T-helper 2 cell (primary cell): ENCODE data around the gene DGLUCY.

ENCODE experiments used
- DNase-seq, 5 experiments: peaks; one replicate each; pipeline versions ENCODE4 v3.0.0 to v3.0.0-alpha.2; 2012 to 2022

Gene DGLUCY

DNA sequence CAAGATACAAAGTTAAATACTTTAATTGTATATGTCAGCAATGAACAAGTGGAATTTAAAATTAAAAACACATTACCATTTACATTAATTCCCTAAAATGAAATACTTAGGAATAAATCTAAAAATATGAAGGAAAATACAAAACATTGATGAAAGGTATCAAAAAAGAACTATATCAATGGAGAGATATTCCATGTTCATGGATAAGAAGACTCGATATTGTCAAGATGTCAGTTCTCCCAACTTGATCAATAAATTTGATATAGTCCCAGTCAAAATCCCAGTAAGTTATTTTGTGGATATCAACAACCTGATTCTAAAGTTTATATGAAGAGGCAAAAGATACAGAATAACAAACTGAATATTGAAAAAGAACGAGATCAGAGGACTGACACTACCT lies 97.1 kb downstream of the DGLUCY start:
- no peak for DNase-seq

DNA sequence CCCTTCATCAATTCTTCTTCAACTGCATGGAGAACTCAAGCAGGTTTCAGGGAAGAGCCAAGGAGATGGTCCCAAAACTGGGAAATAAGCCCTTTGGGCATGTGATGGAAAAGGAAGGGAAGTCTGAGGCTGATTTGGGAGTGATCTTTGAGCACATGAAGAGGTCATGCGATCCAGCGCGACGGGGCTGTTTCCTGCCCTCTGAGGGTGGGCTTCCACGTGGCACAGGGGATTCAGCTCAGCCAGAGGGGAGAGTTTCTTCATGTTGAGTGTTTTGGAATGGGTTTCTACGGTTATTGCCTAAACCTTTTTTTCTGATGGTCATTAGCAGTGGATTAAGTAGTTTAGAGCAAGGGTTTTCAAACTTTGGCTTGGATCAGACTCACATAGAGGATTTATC lies 100.4 kb downstream of the DGLUCY start:
- no peak for DNase-seq

DNA sequence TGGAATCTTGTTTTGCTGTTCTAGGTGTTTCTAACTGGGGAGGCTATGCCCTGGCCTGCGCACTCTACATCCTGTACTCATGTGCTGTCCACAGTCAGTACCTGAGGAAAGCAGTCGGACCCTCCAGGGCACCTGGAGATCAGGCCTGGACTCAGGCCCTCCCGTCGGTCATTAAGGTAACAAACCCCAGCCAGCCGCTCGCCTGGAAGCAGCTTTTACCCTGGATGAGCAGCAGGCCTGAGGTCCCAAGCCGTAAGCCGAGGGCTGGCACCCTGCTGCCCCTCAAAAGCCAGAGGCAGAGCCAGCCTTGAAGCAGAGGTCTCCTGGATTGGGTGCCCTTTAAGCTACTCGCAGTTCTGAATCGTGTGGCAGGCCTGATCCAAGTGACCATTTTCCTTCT lies 101.5 kb downstream of the DGLUCY start:
- DNase-seq: no peak

DNA sequence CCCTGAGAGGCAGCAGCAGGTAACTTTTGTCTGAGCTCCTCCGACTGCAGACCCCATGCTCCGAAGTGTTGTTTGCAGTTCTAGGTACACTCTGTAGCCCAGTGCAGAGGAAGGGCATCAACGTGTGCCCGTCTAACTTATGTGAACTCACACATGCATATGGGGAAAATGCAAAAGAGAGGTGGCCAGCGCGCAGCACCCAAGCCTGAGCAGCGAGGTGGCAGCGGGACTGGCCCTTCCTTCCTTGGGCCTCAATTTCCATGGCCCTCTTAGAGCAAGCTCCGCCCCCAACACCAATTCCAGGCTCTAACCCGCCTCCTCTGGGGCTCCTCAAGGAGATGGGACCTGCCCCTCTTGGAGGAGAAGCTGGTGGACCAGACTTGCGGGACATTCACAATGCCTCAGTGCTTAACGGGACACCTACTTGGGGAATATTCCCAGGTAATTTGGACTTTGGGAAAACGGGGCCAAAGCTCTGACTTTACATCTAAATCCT lies 102.9 kb downstream of the DGLUCY start:
- DNase-seq: no peak

DNA sequence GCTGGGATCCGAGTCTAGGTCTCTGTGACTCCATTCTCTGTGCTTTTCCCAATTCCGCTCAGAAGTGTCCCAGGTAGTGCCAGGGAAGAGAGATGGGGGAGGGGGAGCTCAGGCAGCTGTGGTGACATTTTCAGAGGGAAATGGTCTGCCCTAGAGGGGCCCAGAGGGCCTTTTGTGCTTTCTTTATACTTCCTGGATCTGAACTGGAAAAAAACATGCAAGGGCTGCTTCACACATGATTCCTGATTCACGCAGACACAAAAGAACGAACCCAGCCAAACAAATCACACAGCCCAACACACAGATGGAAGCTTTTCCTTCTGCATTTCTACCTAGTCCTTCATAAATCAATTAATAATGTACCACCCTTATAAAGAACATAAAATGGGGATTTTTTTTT lies 104.1 kb downstream of the DGLUCY start:
- no peak for DNase-seq

DNA sequence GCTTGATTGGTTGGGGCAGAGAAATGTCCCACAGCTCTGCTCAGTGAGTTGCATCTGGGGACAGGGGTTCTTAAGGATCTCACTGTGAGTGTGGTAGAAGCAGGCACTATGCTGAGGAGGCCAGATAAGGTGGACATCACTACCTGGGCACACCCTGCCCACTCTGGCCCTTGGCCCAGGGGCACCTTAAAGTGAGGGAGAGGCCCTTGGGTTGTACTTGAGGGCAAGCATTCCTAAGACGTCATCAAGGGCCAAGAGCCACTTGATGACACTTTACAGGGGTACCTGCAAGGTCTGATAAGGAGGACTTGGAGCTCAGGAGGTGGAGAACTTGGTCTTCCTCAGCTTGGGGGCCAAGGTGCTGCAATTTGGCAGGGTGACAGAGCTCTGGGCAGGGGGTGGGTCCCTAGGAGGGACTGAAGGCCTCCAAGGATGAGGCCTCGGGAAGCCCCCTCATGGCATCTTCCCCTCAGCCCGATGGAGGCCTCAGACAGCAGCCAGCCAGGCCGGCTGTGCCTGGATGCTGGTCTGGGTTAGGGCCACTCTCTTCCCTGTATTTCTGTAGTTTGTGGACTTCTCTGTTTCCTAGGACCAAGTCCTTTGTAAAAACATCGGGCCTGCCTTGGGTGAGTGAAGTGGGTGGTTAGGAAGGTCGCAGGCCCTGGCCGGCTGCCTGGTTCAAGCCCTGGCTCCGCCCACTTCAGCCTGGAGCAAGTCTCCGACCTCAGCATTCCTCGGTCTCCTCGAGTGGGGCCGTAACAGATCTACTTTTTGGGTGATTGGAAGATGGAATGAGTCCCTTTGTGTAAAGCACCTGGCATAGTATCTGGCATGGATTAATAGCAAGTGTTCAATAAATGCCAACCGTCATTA lies 105.9 kb downstream of the DGLUCY start:
- no peak for DNase-seq

DNA sequence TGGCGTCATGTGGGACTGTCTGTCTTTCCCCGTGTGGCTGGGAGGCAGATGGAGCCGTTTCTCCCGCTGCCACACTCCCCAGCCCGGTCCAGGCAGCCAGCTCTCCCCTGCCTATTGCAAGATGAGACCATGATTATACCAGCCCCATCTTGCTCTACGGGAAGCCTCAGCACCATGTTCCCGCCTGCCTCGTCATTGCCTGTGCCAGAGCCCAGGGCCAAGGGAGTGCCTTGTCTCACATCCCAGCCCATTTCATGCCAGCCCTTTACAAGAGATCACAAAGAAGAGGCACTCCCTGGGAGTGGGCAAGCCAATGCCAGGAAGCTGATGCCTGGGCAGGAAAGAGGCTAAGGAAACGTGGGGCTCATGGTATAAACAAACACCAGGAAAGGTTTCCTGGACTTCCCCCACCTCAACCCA lies 106.7 kb downstream of the DGLUCY start:
- DNase-seq: no peak

DNA sequence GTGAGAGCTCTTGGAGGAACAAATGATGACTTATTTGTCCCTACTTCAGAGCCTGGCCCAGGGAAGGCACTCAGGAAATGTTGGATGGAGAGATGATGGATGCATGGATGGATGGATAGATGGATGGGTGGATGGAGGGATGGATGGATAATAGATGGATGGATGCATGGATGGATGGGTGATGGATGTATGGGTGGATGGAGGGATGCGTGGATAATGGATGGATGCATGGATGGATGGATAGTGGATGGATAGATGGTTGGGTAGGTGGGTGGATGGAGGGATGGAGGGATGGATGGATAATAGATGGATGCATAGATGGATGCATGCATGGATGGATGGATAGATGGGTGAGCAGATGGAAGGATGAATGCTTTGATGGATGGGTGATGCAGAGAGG lies 107.4 kb downstream of the DGLUCY start:
- DNase-seq: no peak

DNA sequence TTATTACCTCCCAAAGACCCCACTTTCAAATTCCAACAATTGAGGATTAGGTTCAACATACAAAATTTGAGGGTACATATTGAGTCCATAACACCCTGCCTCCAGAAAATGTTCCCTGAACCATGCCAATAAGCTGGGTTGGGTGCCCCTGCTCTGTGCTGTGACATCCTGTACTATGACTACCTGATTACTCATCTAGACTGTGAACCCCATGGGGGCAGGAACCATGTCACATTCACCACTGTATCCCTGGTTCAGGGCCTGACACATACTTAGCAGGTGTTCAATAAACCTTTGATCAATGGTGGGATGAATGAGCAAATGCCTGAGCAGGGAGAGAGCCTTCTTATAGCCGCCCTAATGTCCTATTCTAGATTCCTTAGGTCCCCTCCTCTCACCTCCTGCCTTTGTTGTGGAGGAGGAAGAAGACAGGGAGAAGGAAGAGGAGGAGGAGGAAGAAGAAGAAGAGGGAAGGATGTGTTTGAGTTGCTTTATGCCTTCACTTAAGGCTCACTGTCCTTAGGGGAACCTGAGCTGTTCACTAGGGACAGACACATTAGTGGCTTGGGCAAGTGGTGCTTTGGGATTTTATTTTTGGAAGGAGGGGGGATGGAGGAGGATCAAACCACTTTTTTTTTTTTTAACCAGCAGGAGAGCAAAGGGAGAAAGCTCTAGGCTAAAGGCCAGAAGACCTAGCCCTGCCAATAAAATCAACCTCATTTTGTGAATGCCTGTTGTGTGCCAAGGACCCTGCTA lies 109.3 kb downstream of the DGLUCY start:
- no peak for DNase-seq

DNA sequence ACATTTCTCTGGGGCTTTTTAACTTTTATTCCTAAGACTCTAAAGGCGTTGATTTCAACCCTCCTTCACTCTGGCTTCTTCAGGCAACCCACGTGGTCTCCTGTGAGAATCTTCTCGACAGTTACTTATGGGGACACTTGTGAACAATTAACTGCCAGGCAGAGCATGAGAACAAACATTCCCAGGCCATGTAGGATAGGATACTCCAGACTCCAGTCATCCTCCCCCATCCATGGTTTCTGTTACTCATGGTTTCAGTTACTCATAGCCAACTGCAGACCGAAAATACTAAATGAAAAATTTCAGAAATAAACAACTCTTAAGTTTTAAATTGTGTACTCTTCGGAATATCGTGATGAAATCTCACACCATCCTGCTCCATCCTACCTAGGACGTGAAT lies 111.2 kb downstream of the DGLUCY start:
- DNase-seq: no peak

DNA sequence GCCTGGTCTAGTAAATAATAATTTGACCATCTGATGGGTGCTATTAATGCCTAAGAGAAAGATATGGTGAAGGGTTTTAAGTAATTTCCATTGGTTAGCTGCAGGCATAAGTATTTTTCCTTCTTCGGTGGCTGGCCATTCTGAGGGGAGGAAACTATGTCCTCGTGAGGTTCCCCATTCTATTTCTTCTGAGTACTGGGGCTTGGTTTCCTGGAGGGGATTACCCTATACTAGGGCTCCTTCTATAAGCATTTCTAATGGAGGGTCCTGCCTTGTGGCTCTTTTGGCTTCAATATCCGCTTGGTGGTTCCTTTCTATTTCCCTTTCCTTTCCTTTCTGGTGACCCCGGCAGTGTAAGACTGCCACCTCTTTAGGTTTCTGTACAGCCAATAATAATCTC lies 112.5 kb downstream of the DGLUCY start:
- DNase-seq: peak in 1 of 5 experiments; percentile 38

DNA sequence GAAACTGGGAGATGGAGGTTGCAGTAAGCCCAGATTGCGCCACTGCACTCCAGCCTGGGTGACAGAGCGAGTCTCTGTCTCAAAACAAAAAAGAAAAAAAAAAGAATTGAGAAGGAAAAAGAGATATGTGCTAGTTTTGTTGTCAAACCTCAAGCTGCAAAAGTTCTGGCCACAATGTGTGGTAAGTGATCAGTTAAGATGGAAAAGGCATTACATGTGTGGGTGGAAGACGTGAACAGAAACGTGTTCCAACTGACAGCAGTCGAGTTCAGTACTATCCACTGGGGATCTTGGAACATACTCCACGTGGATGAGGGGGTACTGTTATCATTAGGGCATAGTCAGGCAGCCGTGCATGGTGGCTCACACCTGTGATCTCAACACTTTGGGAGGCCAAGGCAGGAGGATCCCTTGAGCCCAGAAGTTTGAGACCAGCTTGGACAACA lies 113.3 kb downstream of the DGLUCY start:
- DNase-seq: peak in 2 of 5 experiments; percentile 71 to 90

DNA sequence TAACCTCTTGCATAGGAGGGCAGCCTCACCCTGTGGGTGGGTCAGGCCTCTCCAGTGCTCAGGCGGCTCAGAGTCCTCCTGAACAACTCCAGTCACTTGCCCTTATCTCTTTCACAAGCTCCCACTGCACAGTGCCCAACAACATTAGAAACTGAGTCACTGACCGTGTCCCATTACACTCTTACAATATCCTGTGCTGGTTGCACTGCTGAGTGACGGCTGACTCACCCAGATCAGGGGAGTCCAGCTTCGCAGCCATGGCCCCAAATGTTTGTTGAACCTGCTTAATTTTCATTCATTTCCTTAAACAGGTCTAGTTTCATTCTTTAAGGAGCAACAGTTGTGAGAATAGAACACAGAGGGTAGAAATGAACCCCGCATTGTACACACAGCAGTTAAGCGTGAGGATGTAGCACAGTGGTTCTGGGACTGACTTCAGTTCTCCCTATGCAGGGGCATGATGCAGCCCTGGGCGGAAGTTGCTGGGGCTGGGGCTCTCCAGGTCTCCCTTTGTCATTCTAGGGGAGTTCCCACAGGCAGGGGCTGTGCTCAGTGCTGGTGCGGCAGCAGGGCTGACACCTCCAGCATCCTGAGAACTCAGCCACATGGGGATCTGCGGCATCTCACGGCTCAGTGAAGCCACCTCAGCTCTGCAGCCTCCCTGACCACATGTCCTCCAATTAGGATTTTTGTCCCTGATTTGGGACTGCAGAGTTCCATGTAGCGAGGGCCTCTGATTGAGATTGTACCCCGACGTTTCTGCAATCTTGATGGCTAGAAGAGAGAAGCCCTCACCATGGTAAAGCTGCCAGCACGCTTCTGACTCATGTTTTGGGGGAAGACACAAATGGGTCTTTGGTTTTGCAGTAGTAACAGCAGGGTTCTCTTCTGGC lies 114.5 kb downstream of the DGLUCY start:
- DNase-seq: peak; percentile 51 to 92 (median 77)

DNA sequence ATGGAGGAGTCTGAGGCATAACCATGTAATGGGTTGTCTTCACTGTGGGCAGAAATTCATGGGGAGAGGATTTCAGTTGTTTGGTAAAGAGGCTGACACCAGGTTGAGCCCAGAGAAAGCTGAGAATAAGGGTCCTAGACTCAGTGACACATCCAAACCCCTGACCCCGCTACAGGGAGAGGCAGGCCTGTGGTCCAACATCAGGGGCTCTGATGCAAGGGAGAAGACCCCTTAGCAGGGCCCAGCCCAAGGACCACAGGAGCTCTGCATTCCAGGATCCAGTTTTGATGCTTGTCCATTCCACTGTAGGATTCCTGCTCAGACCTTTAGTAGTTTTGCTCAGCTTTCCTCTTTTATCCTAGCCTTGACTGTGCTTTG lies 115.1 kb downstream of the DGLUCY start:
- no peak for DNase-seq

DNA sequence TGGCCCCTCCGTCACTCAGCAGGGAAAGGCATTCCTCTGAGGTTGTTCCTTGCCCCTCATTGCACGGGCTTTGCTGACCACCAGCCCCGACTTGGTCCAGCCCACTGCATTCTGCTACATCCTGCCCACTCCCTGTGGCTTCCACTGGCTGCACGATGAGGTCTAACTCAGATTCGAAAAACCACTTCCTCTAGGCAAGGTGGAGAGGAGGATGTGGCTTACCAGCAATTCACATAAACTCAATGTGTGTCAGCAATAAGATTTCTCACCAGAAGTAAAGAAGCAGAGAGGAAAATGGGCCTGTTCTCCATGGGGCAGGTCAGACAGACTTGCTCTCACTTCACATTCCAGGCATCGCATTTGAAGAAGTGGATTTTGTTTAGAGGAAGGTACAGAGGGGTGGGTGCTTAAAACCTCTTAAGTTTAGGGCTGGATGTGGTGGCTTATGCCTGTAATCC lies 115.9 kb downstream of the DGLUCY start:
- DNase-seq: peak in 4 of 5 experiments; percentile 39 to 98 (median 67)

DNA sequence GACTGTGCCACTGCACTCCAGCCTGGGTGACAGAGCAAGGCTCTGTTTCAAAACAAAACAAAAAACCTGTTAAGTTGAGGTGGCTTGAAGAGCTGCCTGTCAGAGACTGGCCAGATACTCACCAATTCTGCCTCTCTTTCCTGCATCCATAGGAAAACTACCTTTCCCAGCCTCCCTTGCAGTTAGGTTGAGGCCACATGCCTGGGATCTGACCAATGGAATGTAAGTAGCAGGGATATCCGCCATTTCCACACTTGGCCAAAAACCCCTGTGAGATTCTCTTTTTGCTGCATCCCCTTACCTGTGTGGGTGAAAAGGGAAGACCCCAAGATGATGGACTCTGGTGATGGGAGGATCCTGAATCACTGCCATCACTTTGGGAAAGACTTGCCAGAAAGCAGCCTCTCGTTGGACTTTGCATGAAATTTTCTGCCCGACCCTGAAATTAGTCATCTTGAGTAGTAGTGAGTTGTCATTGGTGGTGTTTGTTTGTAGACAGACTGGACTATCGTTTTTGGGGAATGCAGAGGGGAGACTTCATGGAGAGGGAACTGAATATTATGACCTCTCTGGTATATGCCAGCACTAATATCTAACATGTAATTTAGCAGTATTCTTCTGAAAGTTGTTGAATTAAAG lies 116.6 kb downstream of the DGLUCY start:
- peak in 1 of 5 experiments; percentile 88 for DNase-seq

DNA sequence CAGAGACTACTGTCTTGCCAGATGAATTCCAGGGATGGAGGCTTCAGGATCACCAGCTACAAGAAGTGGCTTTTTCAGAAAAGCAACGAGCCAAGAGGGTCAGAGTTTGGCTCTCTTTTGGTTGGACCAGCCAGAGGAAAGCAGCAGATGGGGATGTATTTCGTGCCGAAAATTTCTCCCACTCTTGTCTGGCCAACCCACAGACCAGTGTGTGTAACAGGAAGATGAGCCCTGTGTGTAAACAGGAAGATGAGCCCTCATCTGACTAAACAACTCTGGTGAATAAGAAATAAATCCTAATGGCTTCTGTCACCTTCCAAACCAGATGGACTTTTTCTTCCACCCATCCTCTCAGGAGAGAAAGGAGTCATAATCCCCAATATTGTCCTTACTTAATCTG lies 117.6 kb downstream of the DGLUCY start:
- DNase-seq: peak in 1 of 5 experiments; percentile 69

DNA sequence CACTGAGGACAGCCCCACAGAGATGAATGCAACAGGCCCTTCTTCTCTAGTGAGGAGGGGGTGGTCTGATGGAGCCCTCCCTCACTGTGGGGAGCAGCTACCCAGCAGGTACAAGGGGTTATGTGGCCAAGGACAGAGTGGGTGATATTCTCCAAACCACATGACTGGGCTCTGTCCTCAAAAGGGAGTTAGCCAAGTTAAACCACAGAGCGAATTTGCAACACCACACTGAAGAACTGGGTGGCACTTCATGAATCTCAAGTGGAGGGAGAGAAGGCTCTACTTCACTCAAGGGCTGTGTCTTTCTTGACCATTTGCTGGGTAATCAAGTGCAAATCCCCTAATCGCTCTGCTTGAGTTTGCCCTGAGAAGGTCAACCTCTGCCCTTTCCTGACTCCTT lies 118.2 kb downstream of the DGLUCY start:
- no peak for DNase-seq

DNA sequence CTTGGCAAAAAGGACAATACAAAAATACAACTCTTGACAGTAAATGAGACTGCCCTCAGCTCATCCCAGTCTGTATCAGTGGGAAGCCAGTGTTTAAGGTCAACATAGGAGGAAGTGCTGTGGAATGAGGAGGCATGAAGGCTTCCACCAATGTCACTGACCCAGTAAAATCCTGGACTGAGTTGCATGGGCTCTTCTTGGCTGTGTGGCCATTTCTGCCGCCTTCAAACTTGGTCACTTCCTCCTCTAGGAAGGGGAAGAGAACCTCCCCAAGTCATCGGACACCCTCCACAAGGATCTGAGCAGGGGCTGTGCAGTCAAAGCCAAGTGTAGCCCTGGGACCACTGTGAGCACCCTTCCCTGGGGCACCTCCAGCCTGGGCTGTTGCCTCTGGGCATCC lies 118.7 kb downstream of the DGLUCY start:
- DNase-seq: no peak

DNA sequence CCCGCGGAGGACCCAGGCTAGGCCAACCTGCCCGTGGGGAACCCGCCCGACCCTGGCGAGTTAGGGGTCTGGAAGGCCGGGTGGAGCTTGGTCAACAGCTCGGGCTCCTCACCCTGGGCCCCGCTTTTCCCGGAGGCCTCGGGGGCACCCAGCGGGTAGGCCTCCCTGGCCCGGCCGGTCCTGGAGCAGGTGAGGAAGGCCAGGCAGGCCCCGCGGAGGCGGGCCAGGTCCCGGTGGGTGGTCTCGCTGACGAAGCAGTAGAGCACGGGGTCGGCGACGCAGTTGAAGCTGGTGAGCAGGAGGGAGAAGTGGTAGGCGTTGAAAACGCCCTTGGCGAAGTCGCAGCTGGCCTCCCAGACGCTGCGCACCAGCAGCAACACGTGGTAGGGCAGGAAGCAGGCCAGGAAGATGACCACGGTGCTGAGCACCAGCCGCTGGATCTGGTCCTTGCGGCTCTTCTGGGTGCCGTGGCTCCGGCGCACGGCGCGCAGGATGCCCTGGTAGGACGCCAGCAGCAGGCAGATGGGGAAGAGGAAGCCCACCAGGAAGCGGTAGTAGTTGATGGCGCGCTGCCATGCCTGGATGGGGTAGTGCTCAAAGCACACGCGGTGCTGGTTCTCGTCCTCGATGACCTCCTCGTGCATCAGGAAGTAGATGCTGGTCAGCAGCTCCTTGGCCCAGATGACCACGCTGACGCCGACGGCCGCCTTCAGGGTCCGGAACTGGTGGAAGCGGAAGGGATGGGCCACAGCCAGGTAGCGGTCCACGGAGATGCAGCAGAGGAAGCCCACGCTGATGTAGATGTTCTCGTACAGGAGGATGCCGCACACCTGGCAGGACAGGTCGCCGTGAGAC lies 120.3 kb downstream of the DGLUCY start:
- DNase-seq: no peak

DNA sequence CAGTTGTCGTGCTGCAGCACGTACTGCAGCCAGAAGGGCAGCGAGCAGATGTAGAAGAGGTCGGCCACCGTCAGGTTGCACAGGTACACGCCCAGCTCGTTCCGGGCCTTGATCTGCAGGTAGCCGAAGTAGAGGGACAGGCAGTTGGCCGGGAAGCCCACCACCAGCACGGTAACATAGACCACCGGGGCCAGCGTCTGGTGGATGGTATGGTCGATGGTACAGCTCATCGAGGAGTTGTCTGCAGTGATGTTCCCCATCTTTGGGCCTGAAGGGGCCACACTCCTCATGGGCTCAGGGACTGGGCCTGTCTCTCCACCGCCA lies 120.9 kb downstream of the DGLUCY start:
- no peak for DNase-seq
